GM23248 (cell line): ENCODE measurements around the gene SCNM1. TPM values are rescaled to one million over a fixed set of nuclear protein-coding genes. Genes with fewer than 3 reads are reported as not detected.
"Not testable (repeated sequence)": the region's sequence is repeated elsewhere in the genome, so short reads cannot be mapped to it uniquely, and the experiment has no call there.

Experiments used
- DNase-seq: peaks from one replicate; pipeline ENCODE4 v3.0.0-alpha.2; 2015
- H2AFZ ChIP-seq: fragments of 200-600 bp; sonication (generic); 2 replicates; pipeline ENCODE4 v1.6.1; 2016; ENCODE audit warnings: antibody characterized with exemption
- H3F3A ChIP-seq: fragments of 200-600 bp; sonication (generic); 2 replicates; pipeline ENCODE4 v1.6.1; 2016; ENCODE audit warnings: mild to moderate bottlenecking, antibody characterized with exemption, mixed run types; ENCODE audit not compliant: insufficient read depth
- H3K27ac ChIP-seq: fragments of 200-600 bp; sonication (generic); 2 replicates; pipeline ENCODE4 v1.5.1; 2016; ENCODE audit warnings: mild to moderate bottlenecking
- H3K27me3 ChIP-seq: fragments of 200-600 bp; sonication (generic); replicated peaks from 2 replicates; pipeline ENCODE4 v1.6.1; 2016; ENCODE audit warnings: mild to moderate bottlenecking; ENCODE audit not compliant: insufficient read depth
- H3K36me3 ChIP-seq: fragments of 200-600 bp; sonication (generic); 2 replicates; pipeline ENCODE4 v1.6.1; 2016; ENCODE audit warnings: low read depth, mild to moderate bottlenecking
- H3K4me1 ChIP-seq: fragments of 200-600 bp; sonication (generic); 2 replicates; pipeline ENCODE4 v1.6.1; 2016; ENCODE audit warnings: mild to moderate bottlenecking; ENCODE audit not compliant: insufficient read depth
- H3K4me2 ChIP-seq: fragments of 200-600 bp; sonication (generic); one replicate; pipeline ENCODE4 v1.6.1; 2016; ENCODE audit warnings: mild to moderate bottlenecking; ENCODE audit not compliant: unreplicated experiment
- H3K4me3 ChIP-seq: fragments of 200-600 bp; sonication (generic); 2 replicates; pipeline ENCODE4 v1.5.1; 2016; ENCODE audit warnings: mild to moderate bottlenecking
- H3K79me2 ChIP-seq: fragments of 200-600 bp; sonication (generic); 2 replicates; pipeline ENCODE4 v1.6.1; 2016; ENCODE audit warnings: mild to moderate bottlenecking; ENCODE audit not compliant: insufficient read depth
- H3K9ac ChIP-seq: fragments of 200-600 bp; sonication (generic); 2 replicates; pipeline ENCODE4 v1.6.1; 2016; ENCODE audit warnings: mild to moderate bottlenecking
- H3K9me2 ChIP-seq: fragments of 200-600 bp; sonication (generic); 2 replicates; pipeline ENCODE4 v1.6.1; 2016; ENCODE audit warnings: mixed run types, mild to moderate bottlenecking, moderate library complexity; ENCODE audit not compliant: insufficient read depth
- H3K9me3 ChIP-seq: fragments of 200-600 bp; sonication (generic); one replicate; pipeline ENCODE4 v1.6.1; 2017; ENCODE audit warnings: low read depth
- H4K20me1 ChIP-seq: fragments of 200-600 bp; sonication (generic); 2 replicates; pipeline ENCODE4 v1.6.0; 2016; ENCODE audit not compliant: insufficient read depth
- EZH2 ChIP-seq: fragments of 200-600 bp; sonication (generic); IDR thresholded peaks from 2 replicates; pipeline ENCODE4 v1.6.1; 2018; ENCODE audit warnings: antibody characterized with exemption, mild to moderate bottlenecking; ENCODE audit not compliant: insufficient read depth, poor library complexity, severe bottlenecking
- EZH2phosphoT487 ChIP-seq: fragments of 200-600 bp; sonication (generic); IDR thresholded peaks from 2 replicates; pipeline ENCODE4 v1.6.1; 2018; ENCODE audit warnings: antibody characterized with exemption, moderate library complexity, mild to moderate bottlenecking, low read depth; ENCODE audit not compliant: insufficient read depth
- WGBS, 2 experiments: methylation state at CpG; one replicate each; pipeline ENCODE4 v1.1.6; 2015 to 2017; ENCODE audit warnings: low lambda C conversion rate in 2 of 2, low coverage in 1 of 2; ENCODE audit errors: missing lambda C conversion rate in 2 of 2; 5-methylcytosine and 5-hydroxymethylcytosine counted together
- in situ Hi-C: fragments of 300-500 bp; cut with MboI; formaldehyde crosslinking; loops from 2 replicates; pipeline ENCODE4 v1.15.0; 2020
- polyA plus RNA-seq: library from polyadenylated mRNA; unstranded; fragments of >200 nt; fragmentation: Nextera tagmentation; extraction: Ambion mirVana; gene quantifications from 2 replicates; pipeline ENCODE4 v1.2.1, GENCODE V29; 2016
- total RNA-seq: library from RNA; depleted of rRNA; stranded (reverse); fragments of >200 nt; shearing (Covaris generic); gene quantifications from 2 replicates; pipeline ENCODE4 v1.2.3, GENCODE V29; 2014

Gene SCNM1
- total and polyA plus RNA-seq, 2 experiments from 2014 or later = 35.2 to 77.4 TPM

- Histone ChIP-seq H3K27me3 (no peaks in the 10 kb centered on the region), H4K20me1 (no peaks in the 10 kb centered on the region), H3K4me1 (peaks cover 16% of the 10 kb centered on the region), H3K9me3 (no peaks in the 10 kb centered on the region), H2AFZ (no peak overlapping the region), H3K9me2 (no peaks in the 10 kb centered on the region), H3K4me3 (no peak overlapping the region), H3K36me3 (no peaks in the 10 kb centered on the region), H3K27ac (no peak overlapping the region), H3F3A (peaks cover 16% of the 10 kb centered on the region; the same call in 1 of the 2 replicates), H3K4me2 (no peak overlapping the region), H3K79me2 (peaks cover 35% of the 10 kb centered on the region), H3K9ac (no peak overlapping the region)
- in situ Hi-C loops = no loop called here
- WGBS, 2 experiments = 76 to 77% methylated on average over 7 of the region's 7 CpGs
- TF ChIP-seq EZH2 (no peak), EZH2phosphoT487 (no peak)
- DNase-seq = no peak
These were observed 26.1 kb downstream of the SCNM1 start for GRCh38 chr1:151192047-151192446.

- Histone ChIP-seq H3K4me3 (no peak overlapping the region), H3K36me3 (no peaks in the 10 kb centered on the region), H3K9ac (no peak overlapping the region), H3K4me1 (peaks cover 20% of the 10 kb centered on the region), H4K20me1 (no peaks in the 10 kb centered on the region), H3F3A (peaks cover 21% of the 10 kb centered on the region; the same call in 1 of the 2 replicates), H3K27ac (no peak overlapping the region), H3K9me2 (no peaks in the 10 kb centered on the region), H3K9me3 (no peaks in the 10 kb centered on the region), H2AFZ (no peak overlapping the region), H3K27me3 (no peaks in the 10 kb centered on the region), H3K4me2 (no peak overlapping the region), H3K79me2 (peaks cover 27% of the 10 kb centered on the region)
- WGBS, 2 experiments = 74% methylated on average over 6 of the region's 6 CpGs
- TF ChIP-seq EZH2phosphoT487 = no peak
- no peak for TF ChIP-seq EZH2
- in situ Hi-C loops = no loop called here
- no peak for DNase-seq
These were observed 27.4 kb downstream of the SCNM1 start for GRCh38 chr1:151193304-151193703.

- TF ChIP-seq EZH2 (no peak), EZH2phosphoT487 (no peak)
- Histone ChIP-seq H3K27ac (no peak overlapping the region), H3K79me2 (peaks cover 25% of the 10 kb centered on the region), H2AFZ (no peak overlapping the region), H3F3A (peaks cover 21% of the 10 kb centered on the region), H3K4me1 (peaks cover 15% of the 10 kb centered on the region), H3K9me2 (no peaks in the 10 kb centered on the region), H3K9ac (no peak overlapping the region), H3K4me3 (no peak overlapping the region), H3K4me2 (no peak overlapping the region), H4K20me1 (no peaks in the 10 kb centered on the region), H3K27me3 (no peaks in the 10 kb centered on the region), H3K36me3 (no peaks in the 10 kb centered on the region), H3K9me3 (no peaks in the 10 kb centered on the region)
- in situ Hi-C loops = no loop called here
- DNase-seq = peak; percentile 32
- WGBS, 2 experiments = 50 to 62% methylated on average over 1 of the region's 1 CpG
These were observed 27.9 kb downstream of the SCNM1 start for GRCh38 chr1:151193856-151194255.

GRCh38 chr1:151194894-151195594 is 29.1 kb downstream of the SCNM1 start:
- H3K4me3 ChIP-seq = peak overlapping the region; percentile 56
- peak overlapping the region; percentile 74 for H3K4me2 ChIP-seq
- H3K9me2 ChIP-seq, H2AFZ ChIP-seq, in situ Hi-C loops, H3K36me3 ChIP-seq, H3K9me3 ChIP-seq, H4K20me1 ChIP-seq, H3K27me3 ChIP-seq: not testable (repeated sequence)
- 72 to 73% methylated on average over 16 to 17 of the region's 17 CpGs for WGBS, 2 experiments
- peak; percentile 95 for DNase-seq
- H3F3A ChIP-seq = peaks cover 25% of the 10 kb centered on the region
- H3K79me2 ChIP-seq = peaks cover 26% of the 10 kb centered on the region
- peaks cover 15% of the 10 kb centered on the region for H3K4me1 ChIP-seq
- H3K27ac ChIP-seq = peak overlapping the region; percentile 96
- peak overlapping the region; percentile 78 for H3K9ac ChIP-seq
